PC-3 (cell line): ENCODE data around the gene ATG4D. TPM values are rescaled to one million over a fixed set of nuclear protein-coding genes. Genes with fewer than 3 reads are reported as not detected.

Experiments
- ATAC-seq: fragments of 200-7000 bp; cut with Tn5 transposase; 2 replicates; pipeline ENCODE4 v1.9.1; 2020; ENCODE audit warnings: mild to moderate bottlenecking, moderate library complexity
- BruUV-seq: library from RNA; stranded (reverse); fragments of 400-500 nt; replicated peaks from 2 replicates; lab custom pipeline; 2021; lab: Mats Ljungman, UMichigan
- CTCF ChIA-PET: fragments of 300-600 bp; sonication (Branson Sonifier 250); formaldehyde crosslinking; loops from one replicate; lab custom pipeline; 2022; ENCODE audit warnings: antibody characterized with exemption; lab: Charles Lee
- POLR2A ChIA-PET: fragments of 300-600 bp; sonication (Branson Sonifier 250); formaldehyde crosslinking; loops from one replicate; lab custom pipeline; 2022; ENCODE audit warnings: antibody characterized with exemption; ENCODE audit not compliant: unreplicated experiment; lab: Charles Lee
- DNase-seq: peaks from one replicate; pipeline ENCODE4 v3.0.0-alpha.2; 2015
- H2AFZ ChIP-seq: fragments of 300-600 bp; sonication (generic); 2 replicates; pipeline ENCODE4 v1.6.0; 2016; ENCODE audit warnings: antibody characterized with exemption, low read length
- H3F3A ChIP-seq: fragments of 300-600 bp; sonication (generic); one replicate; pipeline ENCODE4 v1.6.0; 2017; ENCODE audit warnings: antibody characterized with exemption, low read length, control low read depth, mild to moderate bottlenecking; ENCODE audit not compliant: unreplicated experiment
- H3K27ac ChIP-seq: fragments of 300-600 bp; sonication (generic); 2 replicates; pipeline ENCODE4 v1.5.1; 2016; ENCODE audit warnings: mild to moderate bottlenecking, low read length
- H3K27me3 ChIP-seq: fragments of 300-600 bp; sonication (generic); 2 replicates; pipeline ENCODE4 v1.6.1; 2016; ENCODE audit warnings: low read length, mixed read lengths
- H3K36me3 ChIP-seq: fragments of 300-600 bp; sonication (generic); 2 replicates; pipeline ENCODE4 v1.6.1; 2016; ENCODE audit warnings: low read depth, mixed run types, low read length, mixed read lengths
- H3K4me1 ChIP-seq: fragments of 300-600 bp; sonication (generic); 2 replicates; pipeline ENCODE4 v1.5.1; 2016; ENCODE audit warnings: low read length; ENCODE audit not compliant: insufficient read depth
- H3K4me2 ChIP-seq: fragments of 300-600 bp; sonication (generic); 2 replicates; pipeline ENCODE4 v1.6.0; 2016; ENCODE audit warnings: low read length
- H3K4me3 ChIP-seq: fragments of 300-600 bp; sonication (generic); 2 replicates; pipeline ENCODE4 v1.5.1; 2016; ENCODE audit warnings: mild to moderate bottlenecking, low read length, mixed read lengths
- H3K79me2 ChIP-seq: fragments of 300-600 bp; sonication (generic); 2 replicates; pipeline ENCODE4 v1.6.1; 2017; ENCODE audit warnings: low read length, mixed read lengths
- H3K9ac ChIP-seq: fragments of 300-600 bp; sonication (generic); 2 replicates; pipeline ENCODE4 v1.6.0; 2016; ENCODE audit warnings: mild to moderate bottlenecking, low read length
- H3K9me2 ChIP-seq: fragments of 300-600 bp; sonication (generic); replicated peaks from 2 replicates; pipeline ENCODE4 v1.6.1; 2016; ENCODE audit warnings: mixed run types, low read length, mixed read lengths
- H3K9me3 ChIP-seq: fragments of 300-600 bp; sonication (generic); 2 replicates; pipeline ENCODE4 v1.6.1; 2016; ENCODE audit warnings: low read length, mixed read lengths
- H4K20me1 ChIP-seq: fragments of 300-600 bp; sonication (generic); 2 replicates; pipeline ENCODE4 v1.6.1; 2016; ENCODE audit warnings: low read length, mixed read lengths
- EZH2 ChIP-seq: fragments of 300-600 bp; sonication (generic); IDR thresholded peaks from one replicate; pipeline ENCODE4 v1.6.1; 2017; ENCODE audit warnings: antibody characterized with exemption, mild to moderate bottlenecking, low read length; ENCODE audit not compliant: unreplicated experiment
- EZH2phosphoT487 ChIP-seq: fragments of 300-600 bp; sonication (generic); IDR thresholded peaks from 2 replicates; pipeline ENCODE4 v1.6.1; 2018; ENCODE audit warnings: mild to moderate bottlenecking, antibody characterized with exemption, low read length, borderline replicate concordance
- intact Hi-C: fragments of 100-400 bp; cut with micrococcal nuclease; formaldehyde crosslinking; loops from 2 replicates; pipeline ENCODE4 v1.9.0; 2023
- total RNA-seq: library from RNA; depleted of rRNA; stranded (reverse); fragments of >200 nt; gene quantifications from 2 replicates; pipeline ENCODE4 v1.2.3, GENCODE V29; 2014
- TF ChIP-seq, protein P1 (sequence below): fragments of 300-600 bp; sonication (generic); conservative IDR thresholded peaks from 2 replicates; pipeline ENCODE4 v1.5.1; 2017; ENCODE audit warnings: antibody characterized with exemption, low read depth, mild to moderate bottlenecking, low read length

Gene ATG4D
- total RNA-seq, 1 experiment from 2014 or later, result 65.9 TPM

GRCh38 chr19:10565567-10566407 lies 22.1 kb downstream of the ATG4D start, which contains the start of gene KRI1:
Gene KRI1 (minus strand): TSS chr19:10566010. CDS start chr19:10565999, 11 bp downstream.
- Histone ChIP-seq H3K9me2 (no peaks in the 10 kb centered on the region), H3K36me3 (peaks cover 5% of the 10 kb centered on the region; the same call in 1 of the 2 replicates), H3K79me2 (peaks cover 29% of the 10 kb centered on the region), H3K4me3 (peak within 1 kb of the TSS; percentile 79), H3F3A (no peaks in the 10 kb centered on the region), H3K27me3 (no peaks in the 10 kb centered on the region), H3K9ac (peak within 1 kb of the TSS; percentile 91), H3K4me2 (peak within 1 kb of the TSS; percentile 96), H3K27ac (peak within 1 kb of the TSS; percentile 24; the same call in 1 of the 2 replicates), H2AFZ (peak within 1 kb of the TSS; percentile 70), H3K9me3 (no peaks in the 10 kb centered on the region), H3K4me1 (peaks cover 32% of the 10 kb centered on the region), H4K20me1 (no peaks in the 10 kb centered on the region)
- intact Hi-C loops, result no loop called here
- ChIA-PET CTCF (interaction anchor here (0.5 to 0.7 kb wide), 4 partner anchors 57 to 104 kb away, joined by 4 to 8 read pairs (median 6); no protein-coding TSS in a partner anchor), POLR2A (interaction anchor here (0.6 kb wide), 1 partner anchor 285 kb away, joined by 3 read pairs; no protein-coding TSS in a partner anchor)
- no TSS peak for BruUV-seq
- DNase-seq (peak; percentile 99), ATAC-seq (peak; percentile 58)
- TF ChIP-seq, protein P1, sequence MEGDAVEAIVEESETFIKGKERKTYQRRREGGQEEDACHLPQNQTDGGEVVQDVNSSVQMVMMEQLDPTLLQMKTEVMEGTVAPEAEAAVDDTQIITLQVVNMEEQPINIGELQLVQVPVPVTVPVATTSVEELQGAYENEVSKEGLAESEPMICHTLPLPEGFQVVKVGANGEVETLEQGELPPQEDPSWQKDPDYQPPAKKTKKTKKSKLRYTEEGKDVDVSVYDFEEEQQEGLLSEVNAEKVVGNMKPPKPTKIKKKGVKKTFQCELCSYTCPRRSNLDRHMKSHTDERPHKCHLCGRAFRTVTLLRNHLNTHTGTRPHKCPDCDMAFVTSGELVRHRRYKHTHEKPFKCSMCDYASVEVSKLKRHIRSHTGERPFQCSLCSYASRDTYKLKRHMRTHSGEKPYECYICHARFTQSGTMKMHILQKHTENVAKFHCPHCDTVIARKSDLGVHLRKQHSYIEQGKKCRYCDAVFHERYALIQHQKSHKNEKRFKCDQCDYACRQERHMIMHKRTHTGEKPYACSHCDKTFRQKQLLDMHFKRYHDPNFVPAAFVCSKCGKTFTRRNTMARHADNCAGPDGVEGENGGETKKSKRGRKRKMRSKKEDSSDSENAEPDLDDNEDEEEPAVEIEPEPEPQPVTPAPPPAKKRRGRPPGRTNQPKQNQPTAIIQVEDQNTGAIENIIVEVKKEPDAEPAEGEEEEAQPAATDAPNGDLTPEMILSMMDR, result no peak
- TF ChIP-seq EZH2 (no peak), EZH2phosphoT487 (no peak)

- peak overlapping the region; percentile 96 for H3K4me2 ChIP-seq
These were observed 22.6 kb downstream of the ATG4D start for GRCh38 chr19:10566408-10566657.

More at GRCh38 chr19:10566408-10566657, 22.6 kb downstream of the ATG4D start:
- Histone ChIP-seq H3K27me3 (no peaks in the 10 kb centered on the region), H4K20me1 (no peaks in the 10 kb centered on the region), H3K27ac (0 out of 2 replicates have a peak overlapping the region, but pooled peaks have one; percentile 24), H3K9ac (peak overlapping the region; percentile 44; the same call in 1 of the 2 replicates), H2AFZ (peak overlapping the region; percentile 70), H3K9me3 (no peaks in the 10 kb centered on the region), H3K4me3 (peak overlapping the region; percentile 79), H3K36me3 (0 out of 2 replicates have a peak, but pooled peaks cover 3% of the 10 kb centered on the region), H3K79me2 (peaks cover 29% of the 10 kb centered on the region), H3F3A (no peaks in the 10 kb centered on the region), H3K9me2 (no peaks in the 10 kb centered on the region), H3K4me1 (peaks cover 32% of the 10 kb centered on the region)
- DNase-seq, result no peak
- CTCF ChIA-PET, result interaction anchor here (0.6 kb wide), 1 partner anchor 60 kb away, joined by 4 read pairs; no protein-coding TSS in a partner anchor
- intact Hi-C loops, result no loop called here
- no peak for ATAC-seq
- POLR2A ChIA-PET, result interaction anchor here (0.6 kb wide), 1 partner anchor 284 kb away, joined by 3 read pairs; no protein-coding TSS in a partner anchor
- BruUV-seq, result no TSS peak
- TF ChIP-seq EZH2, result no peak
- TF ChIP-seq, protein P1, result no peak
- no peak for TF ChIP-seq EZH2phosphoT487
